GM10248 (cell line): ENCODE data around the gene MINDY3.
A peak's percentile ranks its signal among the peaks of the same experiment; 100 is the strongest.

ENCODE experiments used
- CTCF ChIA-PET: fragments of 300-600 bp; sonication (Branson Sonifier 250); formaldehyde crosslinking; extraction: SDS; loops from one replicate; lab custom pipeline; 2021; ENCODE audit warnings: antibody characterized with exemption; lab: Yijun Ruan, JAX
- POLR2A ChIA-PET: fragments of 350-650 bp; sonication (Branson Sonifier 250); formaldehyde crosslinking; extraction: SDS; loops from one replicate; lab custom pipeline; 2020; ENCODE audit warnings: antibody characterized with exemption; lab: Yijun Ruan, JAX
- DNase-seq: peaks from one replicate; pipeline ENCODE4 v3.0.0; 2012; ENCODE audit errors: extremely low spot score
- CTCF ChIP-seq: IDR thresholded peaks from 2 replicates; pipeline ENCODE4 v1.5.1; 2012; ENCODE audit warnings: mild to moderate bottlenecking, low read depth; ENCODE audit errors: extremely low read depth, missing control alignments, control extremely low read depth

Gene MINDY3

GRCh38 chr10:15859906-15860691 lies at the start of gene MINDY3:
MINDY3 (minus strand) TSS chr10:15860507; CDS start chr10:15860299, 208 bp downstream.
- TF ChIP-seq CTCF: no peak
- POLR2A ChIA-PET: interaction anchor here (0.7 kb wide), 1 partner anchor 563 kb away, joined by 3 read pairs; no protein-coding TSS in a partner anchor
- DNase-seq: peak; percentile 73

GRCh38 chr10:15901889-15902288 lies 41.6 kb upstream of the MINDY3 start:
- no peak for DNase-seq
- ChIA-PET CTCF (interaction anchor here (0.7 to 3.7 kb wide), 24 partner anchors 8 to 1537 kb away, joined by 3 to 16 read pairs (median 3); no protein-coding TSS in a partner anchor), POLR2A (no interaction called here)
- TF ChIP-seq CTCF: no peak

More at GRCh38 chr10:15859906-15860691, at the start of gene MINDY3:
- CTCF ChIA-PET: interaction anchor here (1.2 to 1.4 kb wide), 4 partner anchors 19 to 933 kb away, joined by 3 to 4 read pairs (median 4); no protein-coding TSS in a partner anchor

- CTCF ChIA-PET: no interaction called here
- POLR2A ChIA-PET: no interaction called here
- TF ChIP-seq CTCF: no peak
- no peak for DNase-seq
Observed at GRCh38 chr10:15898046-15898445, 37.7 kb upstream of the MINDY3 start.

- DNase-seq: no peak
- POLR2A ChIA-PET: no interaction called here
- CTCF ChIA-PET: no interaction called here
- no peak for TF ChIP-seq CTCF
Observed at GRCh38 chr10:15897287-15897686, 37.0 kb upstream of the MINDY3 start.

GRCh38 chr10:15896654-15897053 lies 36.3 kb upstream of the MINDY3 start:
- no peak for TF ChIP-seq CTCF
- ChIA-PET POLR2A (no interaction called here), CTCF (no interaction called here)
- DNase-seq: no peak

GRCh38 chr10:15884447-15884846 lies 24.1 kb upstream of the MINDY3 start:
- TF ChIP-seq CTCF: no peak
- POLR2A ChIA-PET: no interaction called here
- no peak for DNase-seq
- CTCF ChIA-PET: interaction anchor here (3.1 kb wide), 1 partner anchor 18 kb away, joined by 14 read pairs; no protein-coding TSS in a partner anchor
